ENCODE results near the gene EOLA2.

DNA sequence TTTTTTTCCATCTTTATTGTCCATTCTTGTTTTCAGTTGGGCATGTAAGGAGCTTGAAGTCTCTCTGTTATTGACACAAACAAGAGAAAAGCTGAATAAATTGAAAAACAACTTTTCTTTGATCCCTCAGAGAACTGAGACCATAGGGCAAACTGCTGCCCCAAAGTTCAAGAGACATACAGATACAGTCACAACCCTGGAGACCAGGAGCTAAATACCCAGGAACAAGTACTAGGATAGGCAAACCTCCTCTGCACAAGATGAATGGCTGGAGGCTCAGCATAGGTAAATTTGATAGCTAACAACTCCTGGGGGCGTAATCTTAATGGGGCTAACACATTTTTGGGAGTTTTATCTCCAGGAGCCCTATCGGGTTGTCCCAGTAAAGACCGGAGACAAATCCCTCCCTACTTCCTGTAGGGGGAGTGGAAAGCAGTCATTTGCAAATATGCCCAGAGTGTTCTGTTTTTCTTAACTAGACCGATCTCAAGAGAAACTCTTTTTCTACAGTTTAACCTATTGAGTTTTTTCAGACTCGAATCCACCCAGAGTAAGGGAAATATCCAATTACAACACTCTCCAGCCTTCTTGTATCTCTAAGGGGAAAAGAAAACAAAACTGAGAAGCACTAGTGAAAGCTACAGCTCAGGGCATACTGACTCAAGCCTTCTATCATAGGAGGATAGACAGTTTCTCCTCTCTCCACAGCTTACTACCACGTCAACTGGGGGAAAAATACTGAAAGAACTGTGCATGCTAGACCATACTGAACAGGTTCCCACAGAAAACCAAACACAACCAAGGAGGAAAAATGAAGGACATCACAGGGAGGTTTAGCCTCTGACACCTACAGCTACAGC is 34.2 kb downstream of the EOLA2 start:
- TF ChIP-seq, protein P1, sequence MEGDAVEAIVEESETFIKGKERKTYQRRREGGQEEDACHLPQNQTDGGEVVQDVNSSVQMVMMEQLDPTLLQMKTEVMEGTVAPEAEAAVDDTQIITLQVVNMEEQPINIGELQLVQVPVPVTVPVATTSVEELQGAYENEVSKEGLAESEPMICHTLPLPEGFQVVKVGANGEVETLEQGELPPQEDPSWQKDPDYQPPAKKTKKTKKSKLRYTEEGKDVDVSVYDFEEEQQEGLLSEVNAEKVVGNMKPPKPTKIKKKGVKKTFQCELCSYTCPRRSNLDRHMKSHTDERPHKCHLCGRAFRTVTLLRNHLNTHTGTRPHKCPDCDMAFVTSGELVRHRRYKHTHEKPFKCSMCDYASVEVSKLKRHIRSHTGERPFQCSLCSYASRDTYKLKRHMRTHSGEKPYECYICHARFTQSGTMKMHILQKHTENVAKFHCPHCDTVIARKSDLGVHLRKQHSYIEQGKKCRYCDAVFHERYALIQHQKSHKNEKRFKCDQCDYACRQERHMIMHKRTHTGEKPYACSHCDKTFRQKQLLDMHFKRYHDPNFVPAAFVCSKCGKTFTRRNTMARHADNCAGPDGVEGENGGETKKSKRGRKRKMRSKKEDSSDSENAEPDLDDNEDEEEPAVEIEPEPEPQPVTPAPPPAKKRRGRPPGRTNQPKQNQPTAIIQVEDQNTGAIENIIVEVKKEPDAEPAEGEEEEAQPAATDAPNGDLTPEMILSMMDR (IDR thresholded peaks at IDR 0.05; ENCODE audit: extremely low read depth in 1 of 2, insufficient read depth in 1 of 2, low read depth in 1 of 2, low read length in 2 of 2) = no peak
- TF ChIP-seq POLR2AphosphoS5 (IDR thresholded peaks at IDR 0.05; ENCODE audit: insufficient read depth, low read depth, low read length) (no peak), GATA2 (IDR thresholded peaks at IDR 0.05; ENCODE audit: insufficient read depth, insufficient read length, low read depth, low read length) (no peak), POLR2A (IDR thresholded peaks at IDR 0.05; ENCODE audit: low read depth, low read length) (no peak), FOS (IDR thresholded peaks at IDR 0.05; ENCODE audit: borderline replicate concordance, insufficient read depth, low read length) (no peak)
